Bronchial epithelial cell (primary cell): ENCODE measurements around the gene CLSTN2. TPM values are rescaled to one million over a fixed set of nuclear protein-coding genes. Genes with fewer than 3 reads are reported as not detected.

ENCODE experiments used
- DNase-seq: peaks from one replicate; pipeline ENCODE4 v3.0.0-alpha.2; 2010; ENCODE audit warnings: low read depth
- FAIRE-seq: peaks from 2 replicates; lab custom pipeline; 2011; peaks lifted over from hg19 to GRCh38; lab: Jason Lieb, UNC
- H3K27me3 ChIP-seq: 2 replicates; pipeline ENCODE4 v1.5.1; 2011; ENCODE audit warnings: low read length; ENCODE audit not compliant: control insufficient read depth, insufficient read depth
- H3K36me3 ChIP-seq: 2 replicates; pipeline ENCODE4 v1.5.1; 2011; ENCODE audit warnings: low read length; ENCODE audit not compliant: control insufficient read depth, insufficient read depth
- H3K4me3 ChIP-seq: 2 replicates; pipeline ENCODE4 v1.5.1; 2011; ENCODE audit warnings: mild to moderate bottlenecking, low read depth, low read length, control low read depth
- total RNA-seq: library from RNA; depleted of rRNA; stranded (reverse); fragments of >200 nt; gene quantifications from 2 replicates; pipeline ENCODE4 v1.2.1, GENCODE V29; 2014
- TF ChIP-seq, protein P1 (sequence below): IDR thresholded peaks from 2 replicates; pipeline ENCODE4 v1.5.1; 2011; ENCODE audit warnings: mild to moderate bottlenecking, moderate library complexity, low read length, control low read depth, inconsistent platforms; ENCODE audit not compliant: insufficient read depth, severe bottlenecking

Gene CLSTN2
- total RNA-seq, 1 donor from 2014 or later = 0.26 TPM

GRCh38 chr3:140614001-140614400 lies 679.0 kb downstream of the CLSTN2 start:
- TF ChIP-seq, protein P1, sequence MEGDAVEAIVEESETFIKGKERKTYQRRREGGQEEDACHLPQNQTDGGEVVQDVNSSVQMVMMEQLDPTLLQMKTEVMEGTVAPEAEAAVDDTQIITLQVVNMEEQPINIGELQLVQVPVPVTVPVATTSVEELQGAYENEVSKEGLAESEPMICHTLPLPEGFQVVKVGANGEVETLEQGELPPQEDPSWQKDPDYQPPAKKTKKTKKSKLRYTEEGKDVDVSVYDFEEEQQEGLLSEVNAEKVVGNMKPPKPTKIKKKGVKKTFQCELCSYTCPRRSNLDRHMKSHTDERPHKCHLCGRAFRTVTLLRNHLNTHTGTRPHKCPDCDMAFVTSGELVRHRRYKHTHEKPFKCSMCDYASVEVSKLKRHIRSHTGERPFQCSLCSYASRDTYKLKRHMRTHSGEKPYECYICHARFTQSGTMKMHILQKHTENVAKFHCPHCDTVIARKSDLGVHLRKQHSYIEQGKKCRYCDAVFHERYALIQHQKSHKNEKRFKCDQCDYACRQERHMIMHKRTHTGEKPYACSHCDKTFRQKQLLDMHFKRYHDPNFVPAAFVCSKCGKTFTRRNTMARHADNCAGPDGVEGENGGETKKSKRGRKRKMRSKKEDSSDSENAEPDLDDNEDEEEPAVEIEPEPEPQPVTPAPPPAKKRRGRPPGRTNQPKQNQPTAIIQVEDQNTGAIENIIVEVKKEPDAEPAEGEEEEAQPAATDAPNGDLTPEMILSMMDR = no peak
- Histone ChIP-seq H3K36me3 (no peaks in the 10 kb centered on the region), H3K4me3 (no peak overlapping the region), H3K27me3 (no peaks in the 10 kb centered on the region)
- DNase-seq (no peak), FAIRE-seq (no peak)

GRCh38 chr3:140617135-140617534 lies 682.1 kb downstream of the CLSTN2 start:
- no peaks in the 10 kb centered on the region for H3K36me3 ChIP-seq
- no peak for FAIRE-seq
- TF ChIP-seq, protein P1 = no peak
- H3K4me3 ChIP-seq = no peak overlapping the region
- DNase-seq = no peak
- H3K27me3 ChIP-seq = no peaks in the 10 kb centered on the region

DNA sequence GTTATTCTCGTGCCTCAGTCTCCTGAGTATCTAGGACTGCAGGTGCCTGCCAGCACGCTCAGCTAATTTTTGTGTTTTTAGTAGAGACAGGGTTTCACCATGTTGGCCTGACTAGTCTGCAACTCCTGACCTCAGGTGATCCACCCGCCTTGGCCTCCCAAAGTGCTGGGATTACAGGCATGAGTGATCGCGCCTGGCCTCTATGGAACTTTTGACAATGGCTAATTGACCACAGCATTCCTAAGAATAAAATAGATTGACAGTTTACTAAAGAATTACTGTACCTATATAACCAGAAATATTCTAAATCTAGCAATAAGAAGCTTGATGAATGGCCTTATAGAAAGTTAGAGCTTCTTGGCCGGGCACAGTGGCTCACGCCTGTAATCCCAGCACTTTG lies 691.9 kb downstream of the CLSTN2 start:
- no peak for FAIRE-seq
- no peak overlapping the region for H3K4me3 ChIP-seq
- no peak for DNase-seq
- TF ChIP-seq, protein P1 = no peak
- H3K27me3 ChIP-seq = no peaks in the 10 kb centered on the region
- H3K36me3 ChIP-seq = no peaks in the 10 kb centered on the region
